ENCODE measurements around the gene FBXO11. TPM values are rescaled to one million over a fixed set of nuclear protein-coding genes. Genes with fewer than 3 reads are reported as not detected.

Gene FBXO11
- total and polyA plus RNA-seq, 2 of the 4 experiments (the other 2 are of a cell fraction) = 27.1 to 29.6 TPM

GRCh38 chr2:47867205-47867604 lies 39.1 kb downstream of the FBXO11 start:
- Histone ChIP-seq H3K27me3 (ENCODE audit: control insufficient read depth, insufficient read depth, low read length) (no peaks in the 10 kb centered on the region), H3K36me3 (ENCODE audit: control insufficient read depth, insufficient read depth, low read length) (peaks cover under 1% of the 10 kb centered on the region; the same call in 1 of the 2 replicates), H3K79me1 (ENCODE audit: low read depth in 1 of 2, low read length in 2 of 2) (peaks cover 32 to 66% of the 10 kb centered on the region in 2 experiments), H2BK120ac (ENCODE audit: low read depth, low read length) (no peak overlapping the region), H4K91ac (ENCODE audit: insufficient read depth, low read depth, low read length) (no peak overlapping the region), H3K4me3 (ENCODE audit: insufficient read depth, low read depth, low read length) (no peak overlapping the region), H2AK9ac (replicated peaks; ENCODE audit: low read depth, low read length, poor library complexity) (no peak overlapping the region), H3K56ac (ENCODE audit: extremely low read depth, insufficient read depth, low read length) (no peak overlapping the region), H4K8ac (ENCODE audit: low read depth in 2 of 2, low read length in 2 of 2) (no peak overlapping the region), H3K9me1 (ENCODE audit: insufficient read depth, low read length) (peaks cover 15% of the 10 kb centered on the region), H3K4ac (ENCODE audit: low read depth, low read length) (no peak overlapping the region), H4K5ac (ENCODE audit: low read depth, low read length) (no peak overlapping the region), H3K9ac (ENCODE audit: low read depth, low read length) (no peak overlapping the region), H2AK5ac (ENCODE audit: low read depth, low read length) (no peak overlapping the region), H2BK5ac (ENCODE audit: low read depth, low read length, poor library complexity, severe bottlenecking) (no peak overlapping the region), H4K20me1 (ENCODE audit: insufficient read depth, low read length) (peaks cover 83% of the 10 kb centered on the region), H3K4me2 (ENCODE audit: low read depth, low read length) (no peak overlapping the region), H2BK15ac (ENCODE audit: low read depth, low read length) (no peak overlapping the region), H3K4me1 (ENCODE audit: control insufficient read depth, insufficient read depth, low read length) (peaks cover 7% of the 10 kb centered on the region), H3K18ac (ENCODE audit: low read depth, low read length) (no peak overlapping the region), H3K27ac (ENCODE audit: insufficient read depth, low read length) (no peak overlapping the region), H3K9me3 (ENCODE audit: control insufficient read depth, insufficient read depth, low read length) (no peaks in the 10 kb centered on the region), H2BK20ac (ENCODE audit: low read depth, low read length) (no peak overlapping the region), H3K23ac (ENCODE audit: low read depth, low read length) (no peak overlapping the region), H3K14ac (replicated peaks; ENCODE audit: low read depth, low read length) (no peak overlapping the region), H2AFZ (replicated peaks; ENCODE audit: low read length, poor library complexity) (no peak overlapping the region)
- ChIA-PET POLR2A (ENCODE audit: unreplicated experiment) (no interaction called here), CTCF (interaction anchor here (0.7 kb wide), 1 partner anchor 18 kb away, joined by 4 read pairs; no protein-coding TSS in a partner anchor)
- in situ Hi-C loops (cut with MboI; ENCODE audit: low sequenced_read_pairs) (no loop called here), intact Hi-C loops (cut with micrococcal nuclease) (no loop called here), dilution Hi-C loops (cut with HindIII; ENCODE audit: low sequenced_read_pairs, unreplicated experiment) (no loop called here)
- BruUV-seq (replicated peaks) = no TSS peak
- DNase-seq (peak; percentile 75), ATAC-seq (ENCODE audit: low read depth) (peak; percentile 43; the same call in 1 of the 2 replicates)
- no peak for TF ChIP-seq MAFK (IDR thresholded peaks at IDR 0.05; ENCODE audit: low read depth, low read length)
- no peak for TF ChIP-seq CHD1 (IDR thresholded peaks at IDR 0.05; ENCODE audit: low read depth, low read length)
- no peak for TF ChIP-seq RCOR1 (IDR thresholded peaks at IDR 0.05; ENCODE audit: insufficient replicate concordance, low read length)
- no peak for TF ChIP-seq MAZ (IDR thresholded peaks at IDR 0.05; ENCODE audit: borderline replicate concordance, low read depth, low read length)
- no peak for TF ChIP-seq MXI1 (IDR thresholded peaks at IDR 0.05; ENCODE audit: borderline replicate concordance, low read depth, low read length)
- TF ChIP-seq FOS (IDR thresholded peaks at IDR 0.05; ENCODE audit: low read depth, low read length) = no peak
- no peak for TF ChIP-seq CTCF (conservative IDR thresholded peaks at IDR 0.05; ENCODE audit: low read depth, low read length)
- TF ChIP-seq SMC3 (IDR thresholded peaks at IDR 0.05; ENCODE audit: low read depth, low read length) = no peak
- TF ChIP-seq CEBPB (IDR thresholded peaks at IDR 0.05; ENCODE audit: low read depth, low read length) = no peak
- TF ChIP-seq ELK1 (IDR thresholded peaks at IDR 0.05; ENCODE audit: borderline replicate concordance, low read depth, low read length) = no peak
- no peak for TF ChIP-seq RAD21 (IDR thresholded peaks at IDR 0.05; ENCODE audit: low read length)
- no peak for TF ChIP-seq POLR2A (IDR thresholded peaks at IDR 0.05; ENCODE audit: low read depth, low read length)
- TF ChIP-seq USF2 (IDR thresholded peaks at IDR 0.05; ENCODE audit: low read depth, low read length) = no peak
- no peak for TF ChIP-seq RFX5 (IDR thresholded peaks at IDR 0.05; ENCODE audit: low read depth, low read length)
- TF ChIP-seq BHLHE40 (IDR thresholded peaks at IDR 0.05; ENCODE audit: low read depth, low read length) = no peak
- no peak for TF ChIP-seq NFE2L2 (IDR thresholded peaks at IDR 0.05; ENCODE audit: low read depth, low read length)
- WGBS, 2 experiments (ENCODE audit: extremely low coverage in 2 of 2, insufficient read length in 1 of 2) = no CpG with 5 or more reads among the region's 2 CpGs
